Keratinocyte (primary cell): ENCODE measurements around the gene IFT25.

ENCODE experiments used
- EZH2 ChIP-seq: IDR thresholded peaks from one replicate; pipeline ENCODE4 v1.6.1; 2012; ENCODE audit warnings: inconsistent platforms, mild to moderate bottlenecking, low read length, moderate library complexity
- TF ChIP-seq, protein P1 (sequence below), 3 experiments: IDR thresholded peaks in 1 of 3; conservative IDR thresholded peaks in 1 of 3; optimal IDR thresholded peaks in 1 of 3; 2 replicates in 2 of 3; 3 replicates in 1 of 3; pipeline versions ENCODE3 to v1.5.1; 2011; ENCODE audit warnings: low read length in 3 of 3, mild to moderate bottlenecking in 3 of 3, moderate library complexity in 2 of 3, control low read depth in 1 of 3, inconsistent platforms in 1 of 3; ENCODE audit not compliant: insufficient read depth in 2 of 3; ENCODE audit errors: extremely low read depth in 1 of 3

GRCh38 chr1:53896635-53897229 lies 48.8 kb downstream of the IFT25 start:
- TF ChIP-seq, protein P1, sequence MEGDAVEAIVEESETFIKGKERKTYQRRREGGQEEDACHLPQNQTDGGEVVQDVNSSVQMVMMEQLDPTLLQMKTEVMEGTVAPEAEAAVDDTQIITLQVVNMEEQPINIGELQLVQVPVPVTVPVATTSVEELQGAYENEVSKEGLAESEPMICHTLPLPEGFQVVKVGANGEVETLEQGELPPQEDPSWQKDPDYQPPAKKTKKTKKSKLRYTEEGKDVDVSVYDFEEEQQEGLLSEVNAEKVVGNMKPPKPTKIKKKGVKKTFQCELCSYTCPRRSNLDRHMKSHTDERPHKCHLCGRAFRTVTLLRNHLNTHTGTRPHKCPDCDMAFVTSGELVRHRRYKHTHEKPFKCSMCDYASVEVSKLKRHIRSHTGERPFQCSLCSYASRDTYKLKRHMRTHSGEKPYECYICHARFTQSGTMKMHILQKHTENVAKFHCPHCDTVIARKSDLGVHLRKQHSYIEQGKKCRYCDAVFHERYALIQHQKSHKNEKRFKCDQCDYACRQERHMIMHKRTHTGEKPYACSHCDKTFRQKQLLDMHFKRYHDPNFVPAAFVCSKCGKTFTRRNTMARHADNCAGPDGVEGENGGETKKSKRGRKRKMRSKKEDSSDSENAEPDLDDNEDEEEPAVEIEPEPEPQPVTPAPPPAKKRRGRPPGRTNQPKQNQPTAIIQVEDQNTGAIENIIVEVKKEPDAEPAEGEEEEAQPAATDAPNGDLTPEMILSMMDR (optimal IDR thresholded peaks at IDR 0.05 in 1 of 3, IDR thresholded peaks at IDR 0.05 in 1 of 3, conservative IDR thresholded peaks at IDR 0.05 in 1 of 3; ENCODE audit: extremely low read depth in 1 of 3, insufficient read depth in 2 of 3, low read length in 3 of 3) = no peak
- no peak for TF ChIP-seq EZH2
